KBM-7 (cell line): ENCODE measurements around the gene NAAA.
"Not testable (repeated sequence)": the region's sequence is repeated elsewhere in the genome, so short reads cannot be mapped to it uniquely, and the experiment has no call there.

Experiments used
- DNase-seq: peaks from one replicate; pipeline ENCODE4 v3.0.0-alpha.2; 2015
- in situ Hi-C: fragments of 300-500 bp; cut with MboI; formaldehyde crosslinking; loops from 2 replicates; pipeline ENCODE4 v1.14.3; 2020; ENCODE audit warnings: low sequenced_read_pairs, low pct_unique_long_range_greater_than_20kb, mixed read lengths

The NAAA gene

GRCh38 chr4:75940692-75941253 is at the start of gene NAAA:
TSS of gene NAAA (minus strand) at chr4:75941013. CDS start at chr4:75940949, 64 bp downstream.
- DNase-seq: peak; percentile 91
- in situ Hi-C loops: no loop called here

- in situ Hi-C loops: loop anchor here (10.0 kb wide), 1 partner anchor 75 kb away; no protein-coding TSS in a partner anchor
- DNase-seq: no peak
Observed at GRCh38 chr4:75989846-75990528, 49.2 kb upstream of the NAAA start.

GRCh38 chr4:75985116-75985515 is 44.3 kb upstream of the NAAA start:
- in situ Hi-C loops: no loop called here
- no peak for DNase-seq

- no peak for DNase-seq
- in situ Hi-C loops: no loop called here
Observed at GRCh38 chr4:75980576-75980975, 39.8 kb upstream of the NAAA start.

- DNase-seq: no peak
- in situ Hi-C loops: no loop called here
Observed at GRCh38 chr4:75976177-75976576, 35.4 kb upstream of the NAAA start.

- in situ Hi-C loops: no loop called here
- no peak for DNase-seq
Observed at GRCh38 chr4:75973766-75974165, 33.0 kb upstream of the NAAA start.

GRCh38 chr4:75968084-75968483 is 27.3 kb upstream of the NAAA start:
- in situ Hi-C loops: no loop called here
- DNase-seq: no peak

GRCh38 chr4:75963558-75963957 is 22.7 kb upstream of the NAAA start:
- no peak for DNase-seq
- in situ Hi-C loops: no loop called here

- in situ Hi-C loops: not testable (repeated sequence)
Observed at GRCh38 chr4:75962072-75962471, 21.3 kb upstream of the NAAA start.

GRCh38 chr4:75958546-75958945 is 17.7 kb upstream of the NAAA start:
- in situ Hi-C loops, DNase-seq: not testable (repeated sequence)

More at GRCh38 chr4:75962072-75962471, 21.3 kb upstream of the NAAA start:
- not testable (repeated sequence) for DNase-seq

- DNase-seq, in situ Hi-C loops: not testable (repeated sequence)
Observed at GRCh38 chr4:75954811-75955210, 14.0 kb upstream of the NAAA start.

- in situ Hi-C loops: no loop called here
- no peak for DNase-seq
Observed at GRCh38 chr4:75953509-75953908, 12.7 kb upstream of the NAAA start.

GRCh38 chr4:75950213-75950815 is 9.5 kb upstream of the NAAA start:
- no peak for DNase-seq
- in situ Hi-C loops: no loop called here

- no peak for DNase-seq
Observed at GRCh38 chr4:75948822-75949444, 8.1 kb upstream of the NAAA start.

GRCh38 chr4:75939890-75940691 is 722 bp downstream of the NAAA start:
- in situ Hi-C loops: no loop called here
- DNase-seq: peak; percentile 78

More at GRCh38 chr4:75948822-75949444, 8.1 kb upstream of the NAAA start:
- in situ Hi-C loops: no loop called here

- DNase-seq: no peak
- in situ Hi-C loops: no loop called here
Observed at GRCh38 chr4:75935628-75936027, 5.2 kb downstream of the NAAA start.

- in situ Hi-C loops: no loop called here
- no peak for DNase-seq
Observed at GRCh38 chr4:75930152-75930551, 10.7 kb downstream of the NAAA start.

GRCh38 chr4:75924916-75925315 is 15.9 kb downstream of the NAAA start:
- in situ Hi-C loops, DNase-seq: not testable (repeated sequence)

GRCh38 chr4:75924309-75924827 is 16.4 kb downstream of the NAAA start:
- in situ Hi-C loops: no loop called here
- no peak for DNase-seq
